ENCODE data around the gene CH25H. TPM values are rescaled to one million over a fixed set of nuclear protein-coding genes. Genes with fewer than 3 reads are reported as not detected.
"Not testable (repeated sequence)": the region's sequence is repeated elsewhere in the genome, so short reads cannot be mapped to it uniquely, and the experiment has no call there.

The CH25H gene
- total and polyA plus RNA-seq, 8 donors, result 0.32 to 1.9 (median 0.49) TPM; not detected in 1

DNA sequence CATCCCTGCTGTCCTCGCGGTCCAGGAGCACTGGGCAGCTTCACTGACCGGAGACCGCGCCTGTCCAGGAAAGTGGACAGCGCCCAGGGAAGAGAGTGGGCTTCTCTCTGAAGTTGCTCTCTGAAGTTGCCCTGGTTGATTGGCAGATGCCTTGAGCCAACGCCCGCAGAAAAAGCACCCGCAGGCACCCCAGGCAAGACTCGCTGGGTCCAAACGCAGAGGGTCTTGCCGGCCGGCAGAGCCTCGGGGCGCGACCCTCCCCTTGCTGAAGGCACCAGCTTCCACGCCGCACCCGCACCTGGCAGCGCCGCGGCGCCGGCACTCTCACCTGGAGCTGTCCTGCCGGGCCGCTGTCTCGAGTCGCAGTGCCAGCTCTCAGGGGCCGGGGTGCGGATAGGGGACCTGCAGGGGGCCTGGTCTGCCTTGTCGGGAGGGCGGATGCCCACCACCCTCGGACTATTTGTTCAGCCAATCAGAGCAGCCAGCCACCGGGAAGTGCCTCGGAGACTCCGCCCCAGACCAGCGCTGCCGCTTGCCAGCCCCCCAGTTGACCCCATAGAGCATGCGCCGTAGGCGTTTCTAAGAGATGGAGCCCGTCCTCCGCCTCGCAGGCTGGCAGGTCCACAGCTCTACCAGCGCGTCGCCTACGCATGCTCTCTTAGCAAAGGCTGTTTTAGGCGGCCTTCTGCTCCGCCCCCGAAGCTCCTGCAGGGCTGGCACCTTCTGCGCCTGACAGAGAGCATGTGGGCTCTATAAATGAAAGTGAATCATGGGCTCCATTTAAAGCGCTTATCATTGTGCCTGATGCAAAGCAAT, 44.5 kb upstream of the CH25H start, which contains the start of gene LIPA:
LIPA (minus strand) TSS at position 367 of the 816 bp plus-strand sequence. CDS start 4,127 bp downstream, outside the sequence.
- peak; percentile 92 to 97 (median 96) for DNase-seq
- peak; percentile 91 for FAIRE-seq
- ATAC-seq, result peak; percentile 98 to 99 (median 98)

GRCh38 chr10:89250865-89251408, 43.8 kb upstream of the CH25H start:
- Histone ChIP-seq H3K27ac (peak overlapping the region in 2 of 4 donors; percentile 77 to 81), H3K9me3 (no peaks in the 10 kb centered on the region), H3K36me3 (no peaks in the 10 kb centered on the region), H3K27me3 (no peaks in the 10 kb centered on the region), H3K4me3 (peak overlapping the region; percentile 84 to 94 (median 88)), H3K4me1 (peaks cover 0 to 7% (median 0%) of the 10 kb centered on the region in 3 donors)
- intact Hi-C loops (cut with DNase I), result loop anchor here in 1 of 3 donors (10.0 kb wide), 1 partner anchor 314 kb away; no protein-coding TSS in a partner anchor
- no peak for TF ChIP-seq CTCF (IDR thresholded peaks at IDR 0.05)
- no peak for FAIRE-seq
- DNase-seq, result no peak
- WGBS, 2 donors, result 8 to 14% methylated on average over 13 of the region's 13 CpGs
- no peak for ATAC-seq

More for the DNA sequence above, 44.5 kb upstream of the CH25H start, which contains the start of gene LIPA:
- no peak for TF ChIP-seq CTCF (IDR thresholded peaks at IDR 0.05)
- no peaks in the 10 kb centered on the region for H3K27me3 ChIP-seq
- no peaks in the 10 kb centered on the region for H3K36me3 ChIP-seq
- no peaks in the 10 kb centered on the region for H3K9me3 ChIP-seq
- 0 to 1% methylated on average over 51 to 53 of the region's 53 CpGs for WGBS, 2 donors
- H3K27ac ChIP-seq, result peak within 1 kb of the TSS; percentile 52 to 81 (median 70)
- intact Hi-C loops (cut with DNase I), result loop anchor here in 1 of 3 donors (10.0 kb wide), 1 partner anchor 313 kb away; no protein-coding TSS in a partner anchor
- H3K4me1 ChIP-seq, result peaks cover 0 to 7% (median 0%) of the 10 kb centered on the region in 3 donors
- H3K4me3 ChIP-seq, result peak within 1 kb of the TSS; percentile 84 to 94 (median 88)

- Histone ChIP-seq H3K36me3 (no peaks in the 10 kb centered on the region), H3K27ac (no peak overlapping the region), H3K4me3 (no peak overlapping the region), H3K27me3 (no peaks in the 10 kb centered on the region), H3K9me3 (no peaks in the 10 kb centered on the region), H3K4me1 (peaks cover 0 to 7% (median 0%) of the 10 kb centered on the region in 3 donors)
- FAIRE-seq (no peak), DNase-seq (no peak), ATAC-seq (no peak)
- TF ChIP-seq CTCF (IDR thresholded peaks at IDR 0.05), result no peak
- WGBS, 2 donors, result 73 to 76% methylated on average over 3 of the region's 3 CpGs
- intact Hi-C loops (cut with DNase I), result no loop called here
Measured at GRCh38 chr10:89248990-89249389, 41.9 kb upstream of the CH25H start.

DNA sequence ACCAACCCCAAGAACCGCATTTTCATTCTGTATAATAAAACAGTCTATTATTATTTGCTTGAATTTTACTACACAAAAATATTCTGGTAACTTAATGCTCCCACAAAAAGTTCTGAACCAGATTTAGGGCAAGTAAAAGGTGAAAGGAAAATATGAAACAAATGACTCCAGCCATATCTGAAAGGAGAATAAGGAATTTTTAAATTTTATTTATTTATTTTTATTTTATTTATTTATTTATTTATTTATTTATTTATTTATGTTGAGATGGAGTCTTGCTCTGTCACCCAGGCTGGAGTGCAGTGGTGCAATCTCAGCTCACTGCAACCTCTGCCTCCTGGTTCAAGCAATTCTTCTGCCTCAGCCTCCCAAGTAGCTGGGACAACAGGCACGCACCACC, 40.5 kb upstream of the CH25H start:
- DNase-seq; H3K4me3 ChIP-seq; H3K27ac ChIP-seq; ATAC-seq; H3K9me3 ChIP-seq; H3K4me1 ChIP-seq; FAIRE-seq; H3K27me3 ChIP-seq; intact Hi-C loops (cut with DNase I); H3K36me3 ChIP-seq: not testable (repeated sequence)
- 93 to 95% methylated on average over 2 of the region's 2 CpGs for WGBS, 2 donors

DNA sequence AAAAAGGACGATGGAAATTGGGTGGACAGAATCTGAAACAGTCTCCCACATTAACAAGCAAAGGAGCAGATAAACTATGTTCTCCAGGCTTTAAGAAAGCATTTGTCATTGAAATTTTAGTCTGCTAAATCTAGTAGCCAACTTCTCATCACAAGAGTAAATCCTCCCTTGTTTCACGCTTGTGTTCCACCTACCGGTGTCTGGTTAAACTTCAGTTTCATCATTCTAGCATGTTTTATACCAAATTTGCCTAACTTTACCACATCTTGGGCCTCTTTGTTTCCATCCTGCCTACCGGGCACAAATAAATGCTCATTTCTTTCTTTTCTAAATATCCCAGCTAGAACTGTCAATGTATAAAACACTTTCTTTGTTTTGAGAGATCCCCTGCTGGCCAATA, 38.7 kb upstream of the CH25H start:
- intact Hi-C loops (cut with DNase I), result no loop called here
- FAIRE-seq, result no peak
- H3K4me1 ChIP-seq, result peaks cover 0 to 6% (median 0%) of the 10 kb centered on the region in 3 donors
- no peak for TF ChIP-seq CTCF (IDR thresholded peaks at IDR 0.05)
- H3K36me3 ChIP-seq, result no peaks in the 10 kb centered on the region
- no peak overlapping the region for H3K4me3 ChIP-seq
- H3K9me3 ChIP-seq, result no peaks in the 10 kb centered on the region
- no peak for DNase-seq
- no peaks in the 10 kb centered on the region for H3K27me3 ChIP-seq
- 71 to 77% methylated on average over 4 of the region's 4 CpGs for WGBS, 2 donors
- no peak for ATAC-seq
- H3K27ac ChIP-seq, result no peak overlapping the region

Data from pancreas (tissue), 10 donors.